HG02981 (cell line): Measurements from ENCODE around the gene HOXA3.

ENCODE experiments used
- ATAC-seq: cut with Tn5 transposase; IDR thresholded peaks from one replicate; pipeline ENCODE4 v1.9.1; 2021; ENCODE audit warnings: mild to moderate bottlenecking, moderate library complexity; ENCODE audit not compliant: unreplicated experiment

HOXA3 gene

DNA sequence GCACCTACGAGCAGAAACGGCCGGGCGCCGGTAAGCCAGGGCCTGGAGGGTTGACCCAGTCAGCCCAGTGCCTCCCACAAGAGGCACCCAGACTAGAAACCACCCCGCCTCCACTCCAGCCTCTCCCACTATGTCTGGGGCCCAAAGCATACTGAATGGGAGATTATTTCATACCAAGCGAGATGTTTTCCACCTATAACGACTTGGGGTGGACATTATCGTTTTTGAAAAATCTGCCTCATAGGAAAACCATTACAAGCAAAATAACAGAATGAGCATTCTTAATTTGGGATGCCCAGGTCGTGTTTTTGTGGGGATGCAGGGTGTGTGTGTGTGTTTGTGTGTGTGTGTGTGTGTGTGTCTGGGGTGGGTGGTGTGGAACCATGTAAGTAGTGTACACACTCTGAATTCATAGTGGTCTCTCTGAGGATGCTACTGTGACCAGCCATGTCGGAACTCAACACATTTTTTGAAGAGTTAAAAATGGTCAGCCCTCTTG lies 6.4 kb downstream of the HOXA3 start:
- no peak for ATAC-seq

DNA sequence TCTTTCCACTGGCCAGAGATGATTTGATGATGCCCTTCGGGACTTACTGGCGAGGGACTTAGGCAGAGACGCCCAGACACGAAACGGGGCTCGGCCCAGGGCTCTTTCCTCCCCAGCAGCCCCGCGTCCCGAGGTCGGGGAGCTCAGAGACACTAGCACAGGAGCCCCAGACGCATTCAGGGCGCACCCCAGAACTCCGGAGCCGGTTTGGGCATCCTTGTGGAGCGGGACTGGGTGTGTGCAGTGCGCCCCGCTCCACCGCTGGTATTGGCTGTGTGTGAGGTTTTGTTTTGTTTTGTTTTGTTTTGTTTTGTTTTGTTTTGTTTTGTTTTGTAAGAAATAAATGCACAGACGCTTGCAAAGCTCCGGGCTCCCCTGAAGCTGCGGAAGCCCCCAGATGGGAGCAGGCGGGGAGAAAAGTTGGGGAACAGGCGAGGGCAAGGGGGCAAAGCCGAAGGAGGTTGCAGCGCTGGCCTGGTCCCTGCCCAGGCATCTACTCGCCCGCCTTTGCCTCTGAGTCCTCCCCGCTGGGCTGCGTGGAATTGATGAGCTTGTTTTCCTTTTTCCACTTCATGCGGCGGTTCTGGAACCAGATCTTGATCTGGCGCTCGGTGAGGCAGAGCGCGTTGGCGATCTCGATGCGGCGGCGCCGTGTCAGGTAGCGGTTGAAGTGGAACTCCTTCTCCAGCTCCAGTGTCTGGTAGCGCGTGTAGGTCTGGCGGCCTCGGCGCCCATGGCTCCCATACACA lies 7.0 kb downstream of the HOXA3 start:
- no peak for ATAC-seq

DNA sequence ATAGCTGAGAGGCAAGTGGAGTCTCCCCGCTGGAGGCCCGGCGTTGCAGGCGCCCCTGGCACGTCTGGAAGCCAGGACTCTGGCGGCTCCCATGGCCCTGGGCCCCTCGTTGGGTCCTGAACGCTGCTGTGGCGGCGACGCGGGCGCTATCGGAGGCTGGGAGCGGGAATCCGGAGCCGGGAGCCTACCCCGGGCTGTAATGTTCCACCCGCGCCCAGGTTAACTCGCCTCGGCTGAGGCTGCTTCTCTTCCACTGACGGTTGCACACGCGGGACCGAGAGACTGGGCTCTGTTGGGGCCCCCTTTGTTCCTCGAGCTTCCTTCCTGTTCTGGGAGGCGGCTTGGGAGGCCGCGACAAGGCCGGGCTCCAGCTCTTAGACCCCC lies 7.6 kb downstream of the HOXA3 start:
- ATAC-seq: no peak

DNA sequence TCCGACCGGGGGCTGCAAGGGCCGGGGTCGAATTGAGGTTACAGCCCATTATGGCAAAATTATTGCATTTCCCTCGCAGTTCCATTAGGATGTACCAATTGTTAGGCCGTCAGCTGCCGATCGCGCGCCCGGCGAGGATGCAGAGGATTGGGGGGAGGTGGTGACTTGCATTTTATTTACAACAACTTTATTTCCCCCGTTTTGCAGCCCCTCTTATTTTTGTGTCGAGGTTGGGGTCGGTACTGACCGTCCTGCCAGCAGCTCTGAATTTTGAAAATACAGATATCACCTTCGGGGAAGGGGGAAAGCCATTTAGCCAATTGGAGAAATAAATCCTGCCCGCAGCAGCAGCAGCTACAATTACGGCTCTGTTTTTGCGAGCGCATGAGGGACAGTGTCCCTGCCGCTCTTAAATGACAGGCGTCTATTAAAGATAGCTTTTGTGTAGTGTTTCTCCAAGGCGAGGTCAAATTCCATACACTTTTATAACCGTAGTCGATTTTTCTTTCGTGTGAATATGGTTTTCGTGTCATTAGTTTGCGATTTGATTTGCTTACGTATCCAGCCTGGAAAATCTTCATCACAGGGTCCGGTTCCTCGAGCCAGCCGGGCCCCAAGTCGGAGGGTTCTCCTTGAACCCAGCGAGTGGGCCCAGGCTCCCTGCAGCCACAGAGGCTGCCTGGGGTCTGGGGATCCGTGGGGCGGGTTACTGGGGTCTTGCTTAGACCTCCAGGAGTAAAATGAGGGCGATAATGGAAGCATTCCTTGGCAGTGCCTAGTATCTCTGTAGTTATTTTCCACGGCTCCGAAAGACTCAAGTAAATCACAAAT lies 8.2 kb downstream of the HOXA3 start:
- ATAC-seq: no peak

DNA sequence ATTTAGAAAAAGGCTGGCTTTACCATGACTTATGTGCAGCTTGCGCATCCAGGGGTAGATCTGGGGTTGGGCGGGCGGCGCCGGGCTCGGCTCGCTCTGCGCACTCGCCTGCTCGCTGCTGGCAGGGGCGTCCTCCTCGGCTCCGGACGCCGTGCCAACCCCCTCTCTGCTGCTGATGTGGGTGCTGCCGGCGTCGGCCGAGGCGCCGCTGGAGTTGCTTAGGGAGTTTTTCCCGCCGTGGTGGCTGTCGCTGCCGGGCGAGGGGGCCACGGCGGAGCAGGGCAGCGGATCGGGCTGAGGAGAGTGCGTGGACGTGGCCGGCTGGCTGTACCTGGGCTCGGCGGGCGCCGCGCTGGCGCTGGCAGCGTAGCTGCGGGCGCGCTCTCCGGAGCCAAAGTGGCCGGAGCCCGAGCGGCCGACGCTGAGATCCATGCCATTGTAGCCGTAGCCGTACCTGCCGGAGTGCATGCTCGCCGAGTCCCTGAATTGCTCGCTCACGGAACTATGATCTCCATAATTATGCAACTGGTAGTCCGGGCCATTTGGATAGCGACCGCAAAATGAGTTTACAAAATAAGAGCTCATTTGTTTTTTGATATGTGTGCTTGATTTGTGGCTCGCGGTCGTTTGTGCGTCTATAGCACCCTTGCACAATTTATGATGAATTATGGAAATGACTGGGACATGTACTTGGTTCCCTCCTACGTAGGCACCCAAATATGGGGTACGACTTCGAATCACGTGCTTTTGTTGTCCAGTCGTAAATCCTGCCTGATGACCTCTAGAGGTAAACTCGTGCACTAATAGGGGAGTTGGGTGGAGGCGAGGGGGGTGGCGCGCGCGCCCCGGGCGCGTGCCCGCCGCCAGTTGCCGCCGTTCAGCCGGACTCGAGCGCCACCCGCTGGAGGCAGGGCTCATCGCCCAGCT lies 9.1 kb downstream of the HOXA3 start, which contains the start of gene HOXA5:
Gene HOXA5 (minus strand): TSS at position 659 of the 927 bp plus-strand sequence. CDS start 74 bp downstream, at position 585.
- no peak for ATAC-seq

DNA sequence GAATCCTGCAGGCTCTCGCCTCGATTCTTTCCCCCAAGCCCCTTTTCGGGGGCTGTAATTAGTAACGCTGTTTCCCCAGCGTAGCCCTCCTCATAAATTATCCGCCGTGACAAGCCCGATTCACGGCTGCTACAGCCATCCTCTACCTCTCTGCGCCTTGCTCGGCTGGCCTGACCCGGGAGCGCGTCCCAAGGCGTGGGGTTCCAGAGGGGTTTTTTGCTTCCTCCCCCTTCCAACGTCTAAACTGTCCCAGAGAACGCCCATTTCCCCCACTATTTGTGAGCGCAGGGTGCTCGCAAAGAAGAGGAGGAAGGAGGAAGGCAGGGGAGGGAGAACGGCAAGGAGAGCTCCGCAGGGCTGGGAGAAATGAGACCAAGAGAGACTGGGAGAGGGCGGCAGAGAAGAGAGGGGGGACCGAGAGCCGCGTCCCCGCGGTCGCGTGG lies 9.8 kb downstream of the HOXA3 start:
- no peak for ATAC-seq

DNA sequence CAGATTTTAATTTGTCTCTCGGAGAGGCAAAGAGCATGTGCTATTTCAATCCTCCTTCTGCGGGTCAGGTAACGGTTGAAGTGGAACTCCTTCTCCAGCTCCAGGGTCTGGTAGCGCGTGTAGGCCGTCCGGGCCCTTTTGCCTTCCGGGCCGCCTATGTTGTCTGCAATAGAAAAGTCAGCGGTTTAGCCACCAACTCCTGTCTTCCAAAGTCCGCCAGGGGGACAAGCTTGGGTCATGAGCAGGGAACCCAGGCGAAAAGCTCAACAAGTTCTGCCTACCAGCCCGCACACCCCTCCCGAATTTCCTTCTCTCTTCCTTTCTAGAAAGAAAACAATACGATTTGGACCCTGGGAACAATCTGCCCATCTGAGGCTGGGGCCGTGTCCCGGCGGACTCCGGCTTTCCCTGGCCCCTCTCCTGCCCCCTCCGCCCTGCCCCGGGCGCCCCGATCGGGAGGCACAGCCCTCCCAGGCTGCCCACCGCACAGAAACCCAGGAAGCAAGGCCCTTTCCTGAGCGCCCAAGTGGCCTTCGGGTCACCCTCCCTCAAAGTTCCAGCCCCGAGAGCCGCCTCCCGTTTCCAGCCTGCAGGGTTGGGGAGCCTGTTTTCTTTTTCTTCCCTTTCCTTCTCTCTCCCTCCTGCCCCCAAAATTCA lies 10.3 kb downstream of the HOXA3 start:
- no peak for ATAC-seq

DNA sequence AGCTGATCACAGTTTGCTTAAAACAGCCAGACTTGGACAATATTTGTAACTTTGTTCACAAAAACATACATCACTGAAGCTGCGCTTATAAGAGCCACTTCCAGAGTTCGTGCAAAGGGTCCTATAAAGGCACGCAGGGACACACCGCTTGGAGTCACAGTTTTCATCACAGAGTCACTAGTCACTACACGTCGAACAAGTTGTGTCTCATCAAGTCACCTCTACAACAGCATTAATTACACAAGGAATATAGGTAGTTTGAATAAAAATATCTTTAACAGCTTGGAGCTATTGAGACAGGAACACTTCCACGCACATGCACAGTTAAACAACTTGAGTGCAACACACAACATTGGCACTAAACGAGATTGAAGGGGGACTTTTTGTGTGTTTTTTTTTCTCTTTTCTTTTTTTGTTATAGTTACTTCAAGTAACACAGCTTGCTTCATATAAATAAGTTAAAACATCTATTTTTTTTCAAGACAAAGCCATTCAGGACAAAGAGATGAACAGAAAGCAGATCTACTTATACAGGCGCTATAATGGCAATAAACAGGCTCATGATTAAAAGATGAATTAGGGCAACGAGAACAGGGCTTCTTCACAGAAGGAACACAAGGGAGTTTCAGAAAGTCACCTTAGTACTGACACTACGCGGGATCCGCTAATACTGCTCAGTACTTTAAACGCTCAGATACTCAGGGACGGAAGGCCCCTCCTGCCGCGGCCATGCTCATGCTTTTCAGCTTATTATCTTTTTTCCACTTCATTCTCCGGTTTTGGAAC lies 11.1 kb downstream of the HOXA3 start:
- no peak for ATAC-seq

DNA sequence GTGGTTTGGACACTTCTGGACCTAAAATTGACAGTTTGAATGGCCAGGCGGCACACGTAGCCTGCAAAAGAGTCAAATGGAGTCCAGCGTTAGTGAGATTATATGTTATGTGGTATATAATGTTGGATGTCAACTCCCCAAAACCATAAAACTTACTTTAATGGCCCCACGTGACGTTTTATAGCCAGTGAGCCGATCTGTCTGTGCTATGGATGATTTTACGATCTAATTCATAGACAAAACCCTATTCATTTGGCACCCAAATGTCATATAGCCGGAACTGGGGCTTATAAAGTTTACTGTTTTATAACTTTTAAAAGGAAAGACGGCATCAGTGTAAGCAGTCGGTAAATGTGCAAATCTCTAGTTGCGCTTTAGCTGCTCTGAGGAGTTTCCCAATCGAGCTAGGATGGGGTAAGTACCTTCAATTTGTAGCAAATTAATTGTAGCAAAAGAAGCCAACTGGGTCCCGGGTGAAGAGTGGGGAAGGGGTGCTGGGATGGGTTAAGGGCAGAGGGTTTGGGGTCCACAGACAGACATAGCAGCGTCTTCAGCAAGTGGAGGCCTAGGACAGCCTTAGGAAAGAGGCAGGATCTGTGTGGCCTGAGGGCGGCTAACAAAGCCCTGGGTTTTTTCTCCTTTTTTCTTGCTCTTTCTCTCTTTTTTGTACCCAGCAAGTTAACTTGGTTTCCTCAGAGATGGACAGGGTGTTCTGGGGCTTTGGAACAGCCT lies 12.1 kb downstream of the HOXA3 start:
- ATAC-seq: no peak

DNA sequence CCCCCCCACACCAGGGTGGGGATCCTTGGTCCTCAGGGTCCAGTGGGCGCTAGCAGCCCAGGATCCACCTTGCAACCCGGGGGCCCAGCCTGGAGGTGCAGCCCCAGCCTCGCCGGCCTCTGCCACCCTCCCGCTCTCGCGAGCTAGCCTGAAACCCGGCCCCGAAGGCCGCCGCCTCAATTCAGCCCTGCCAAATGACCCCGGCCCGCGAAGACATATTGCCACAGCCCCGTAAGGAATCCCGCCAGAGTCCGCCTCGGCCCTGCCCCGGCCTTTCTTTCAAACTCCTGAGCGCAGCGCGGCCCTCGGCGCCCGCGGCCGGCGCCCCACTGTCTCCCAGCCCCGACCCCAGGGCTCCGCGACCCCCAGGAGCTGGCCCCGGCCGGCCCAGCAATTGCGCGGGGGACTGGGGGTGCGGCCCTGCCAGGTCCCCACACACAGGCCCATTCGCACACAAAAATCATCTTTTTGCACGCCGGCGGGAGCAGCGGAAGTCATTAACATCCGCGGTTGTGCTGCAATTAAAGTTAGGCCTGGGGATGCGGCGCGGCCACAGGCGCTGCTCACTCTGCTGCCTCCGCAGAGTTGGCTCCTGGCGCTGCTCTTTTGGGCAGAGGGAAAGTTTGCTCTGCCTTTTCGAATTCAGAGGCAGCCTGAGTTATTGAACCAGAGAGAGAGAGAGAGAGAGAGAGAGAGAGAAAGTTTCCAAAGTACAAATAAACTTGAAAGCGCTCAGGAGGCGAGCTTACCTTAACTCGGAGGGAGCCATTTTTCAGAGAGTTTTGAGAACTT lies 12.9 kb downstream of the HOXA3 start:
- no peak for ATAC-seq

DNA sequence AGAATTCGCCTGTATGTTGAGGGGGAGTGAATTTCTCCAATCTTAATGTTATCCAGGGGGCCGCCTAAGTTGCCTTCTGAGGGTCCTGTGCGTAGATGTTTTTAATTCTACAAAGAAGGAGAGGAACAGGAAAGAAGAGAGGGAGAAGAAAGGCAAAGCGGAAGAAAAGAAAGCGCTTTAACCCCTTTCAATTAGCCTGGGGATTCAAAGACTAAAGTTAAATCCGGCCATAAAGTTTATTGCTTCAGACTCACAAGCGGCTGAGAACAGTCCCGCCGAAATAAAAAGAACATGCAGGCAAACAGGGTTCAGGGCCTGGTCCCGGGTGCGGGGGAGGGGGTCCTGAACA lies 13.4 kb downstream of the HOXA3 start:
- no peak for ATAC-seq

DNA sequence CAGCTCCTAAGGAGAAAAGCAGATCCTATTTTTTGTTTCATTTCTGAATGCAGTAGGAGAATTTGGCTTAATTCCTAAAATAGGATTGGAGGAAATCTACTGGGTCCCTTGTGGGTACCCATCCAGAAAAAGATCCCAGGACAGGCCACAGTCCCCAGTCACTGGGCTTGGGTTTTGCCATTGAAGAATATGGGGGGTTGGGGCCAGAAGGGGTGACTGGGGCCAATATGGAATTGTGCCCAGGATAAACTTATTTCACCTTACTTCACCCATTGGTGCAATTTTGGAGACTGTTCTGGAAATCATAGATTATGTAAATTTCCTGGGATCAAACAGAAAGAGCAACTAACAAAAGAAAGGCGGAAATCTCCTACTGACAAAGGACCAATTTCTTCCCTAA lies 13.9 kb downstream of the HOXA3 start:
- ATAC-seq: no peak

DNA sequence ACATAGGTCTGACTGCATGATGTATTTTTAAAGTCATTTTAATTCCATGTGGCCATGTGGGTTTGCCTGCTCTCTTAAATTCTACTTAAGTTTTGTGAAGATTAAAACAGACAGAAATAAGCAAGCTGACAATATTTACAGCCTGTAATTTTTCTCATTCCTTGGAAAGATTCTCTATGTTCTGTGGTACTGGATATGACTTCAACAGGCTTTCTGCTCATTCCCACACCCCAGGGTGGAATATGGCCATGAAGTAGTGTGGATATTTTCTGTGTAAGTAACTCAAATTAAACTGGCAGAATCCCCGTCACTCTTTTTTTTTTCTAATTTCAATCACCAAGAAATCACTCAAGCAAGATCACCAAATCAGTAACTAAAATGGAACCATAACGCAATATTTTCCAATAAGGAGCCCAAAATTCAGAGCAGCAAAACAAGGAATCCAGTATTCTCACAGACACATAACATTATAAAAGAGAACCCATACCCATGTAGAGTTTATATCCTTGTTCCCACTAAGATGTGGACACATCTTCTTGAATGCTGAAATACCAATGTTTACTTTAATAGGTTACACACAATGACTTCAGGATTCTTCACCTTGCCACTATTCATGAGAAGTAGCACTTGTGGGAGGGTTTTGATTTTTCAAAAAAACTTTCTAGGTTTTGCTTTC lies 14.6 kb downstream of the HOXA3 start:
- no peak for ATAC-seq

DNA sequence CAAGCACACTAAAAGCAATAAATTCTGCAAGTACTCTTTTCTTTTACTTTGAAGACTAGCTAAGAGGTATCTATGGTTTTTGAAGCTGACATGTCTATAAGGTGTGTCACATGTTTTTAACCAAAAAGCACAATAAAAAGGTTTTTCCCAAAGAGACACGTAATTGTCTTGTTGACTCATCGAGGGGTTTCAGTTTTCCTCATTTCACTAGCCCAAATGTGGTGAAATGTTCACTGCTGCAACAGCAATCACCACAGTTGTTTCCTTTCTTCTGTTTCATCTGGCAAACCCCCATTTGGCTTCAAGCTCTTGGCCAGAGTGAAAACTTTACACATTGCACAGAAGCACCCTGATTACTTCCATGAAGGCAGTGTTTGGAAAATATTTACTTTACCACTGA lies 18.0 kb downstream of the HOXA3 start:
- no peak for ATAC-seq

DNA sequence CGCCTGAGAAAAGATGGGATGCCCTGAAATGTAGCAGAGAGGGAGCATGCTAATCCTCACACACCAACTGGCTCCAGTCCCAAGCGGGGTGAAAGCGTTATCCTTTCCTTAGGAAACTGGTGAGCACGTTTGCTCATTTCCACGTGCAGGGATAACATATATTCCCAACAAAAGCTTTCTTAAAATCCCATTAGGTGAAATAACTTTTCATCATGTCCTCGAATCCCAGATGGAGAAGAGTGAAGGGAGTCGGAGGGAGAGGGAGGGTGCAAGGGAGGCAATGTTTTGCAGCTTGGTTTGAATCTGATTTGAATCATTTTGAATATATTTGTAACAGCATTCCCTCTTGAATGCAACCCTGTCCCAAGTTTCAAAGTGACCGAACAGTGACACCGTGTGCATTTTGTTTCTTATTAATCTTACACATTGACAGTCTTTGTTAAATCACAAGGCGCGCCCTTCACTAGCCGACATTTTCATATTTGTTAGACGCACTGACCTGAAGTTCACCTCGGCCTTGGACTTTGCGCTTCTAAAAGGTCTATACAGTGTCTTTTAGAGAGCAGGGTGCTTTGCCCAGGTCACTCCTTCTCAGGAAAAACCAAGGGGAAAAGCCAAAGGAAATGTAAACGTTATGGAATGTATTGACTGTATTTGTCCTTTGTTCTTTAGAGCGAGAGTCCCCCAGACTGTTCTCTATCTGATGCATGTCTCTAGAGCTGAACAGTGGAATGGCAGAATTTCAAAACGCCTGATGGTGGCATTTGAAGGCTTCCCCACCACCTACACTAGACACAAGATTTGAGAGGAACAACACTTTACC lies 18.8 kb downstream of the HOXA3 start:
- ATAC-seq: no peak

DNA sequence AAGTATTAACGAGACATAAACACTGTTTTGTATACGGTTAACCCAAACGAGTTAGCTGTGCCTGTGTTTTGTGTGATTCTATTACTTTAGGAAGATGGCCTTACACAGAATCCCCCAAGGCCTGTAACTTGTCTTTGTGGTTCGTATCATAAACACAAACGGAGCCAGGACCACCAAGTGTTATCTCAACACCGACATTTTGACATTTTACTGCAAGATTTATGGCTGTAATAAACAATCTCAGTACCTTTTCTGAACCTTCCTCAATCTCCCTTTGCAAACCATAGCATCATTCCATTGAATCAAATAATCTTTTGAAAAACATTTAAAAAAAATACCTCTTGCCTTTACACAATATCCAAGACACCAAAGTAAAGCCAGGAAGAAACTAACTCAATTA lies 19.4 kb downstream of the HOXA3 start:
- ATAC-seq: no peak

DNA sequence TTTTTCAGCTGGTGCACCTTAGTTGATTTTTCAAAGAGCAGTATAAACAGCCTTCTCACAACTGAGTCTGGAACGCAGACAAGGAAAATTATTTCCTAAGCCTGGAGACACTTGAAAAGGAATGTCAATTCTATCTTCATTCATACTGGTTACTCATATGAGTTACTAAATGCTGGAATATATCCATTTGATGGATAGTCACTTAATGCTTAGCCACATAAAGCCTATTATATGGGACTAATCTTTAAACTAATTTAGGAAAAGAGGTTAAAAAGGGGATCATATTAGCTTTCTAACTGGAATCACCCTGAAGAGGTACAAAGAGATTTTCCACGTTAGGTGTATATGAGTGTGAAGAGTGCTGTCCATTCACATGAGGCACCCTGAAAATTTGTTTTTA lies 20.2 kb downstream of the HOXA3 start:
- no peak for ATAC-seq
